ENCODE results near the gene CRB2. TPM values are rescaled to one million over a fixed set of nuclear protein-coding genes. Genes with fewer than 3 reads are reported as not detected.
A peak's percentile ranks its signal among the peaks of the same experiment; 100 is the strongest.

Gene CRB2
- total and polyA plus RNA-seq, 2 of the 13 experiments (the other 11 are each of a cell fraction or from before 2014, with no cell fraction given): 0.01 to 0.29 TPM

DNA sequence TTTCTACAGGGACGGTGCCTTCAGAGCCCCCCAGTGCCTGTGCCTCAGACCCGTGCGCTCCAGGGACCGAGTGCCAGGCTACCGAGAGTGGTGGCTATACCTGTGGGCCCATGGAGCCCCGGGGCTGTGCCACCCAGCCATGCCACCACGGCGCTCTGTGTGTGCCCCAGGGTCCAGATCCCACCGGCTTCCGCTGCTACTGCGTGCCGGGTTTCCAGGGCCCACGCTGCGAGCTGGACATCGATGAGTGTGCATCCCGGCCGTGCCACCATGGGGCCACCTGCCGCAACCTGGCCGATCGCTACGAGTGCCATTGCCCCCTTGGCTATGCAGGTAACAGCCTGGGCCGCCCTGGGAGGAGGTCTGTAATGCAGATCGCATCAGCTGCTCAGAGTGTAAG is 6.9 kb downstream of the CRB2 start:
- H3K79me2 ChIP-seq (ENCODE audit: insufficient read depth, low read length): no peaks in the 10 kb centered on the region
- no peak overlapping the region for H2AFZ ChIP-seq (ENCODE audit: low read length)
- no peak overlapping the region for H3K4me3 ChIP-seq (replicated peaks in 1 of 3; ENCODE audit: insufficient read depth in 1 of 3, low read depth in 2 of 3, low read length in 3 of 3)
- intact Hi-C loops (cut with micrococcal nuclease; ENCODE audit: unreplicated experiment): no loop called here
- no peak overlapping the region for H3K4me2 ChIP-seq (ENCODE audit: low read depth, low read length)
- WGBS (ENCODE audit: low lambda C conversion rate): no CpG with 5 or more reads among the region's 23 CpGs
- H3K9ac ChIP-seq (ENCODE audit: insufficient read depth, low read depth, low read length): no peak overlapping the region
- FAIRE-seq (no peak), DNase-seq (ENCODE audit: low spot score) (no peak), ATAC-seq (no peak)
- H3K27ac ChIP-seq (ENCODE audit: extremely low read length, insufficient read depth, low read length): no peak overlapping the region
- no peaks in the 10 kb centered on the region for H3K9me3 ChIP-seq (ENCODE audit: low read length)
- BruUV-seq (replicated peaks): no TSS peak
- in situ Hi-C loops (cut with HindIII; ENCODE audit: extremely low pct_ligation_motif_present, low pct_unique_long_range_greater_than_20kb): no loop called here
- peaks cover 4 to 17% of the 10 kb centered on the region in 2 experiments; a peak in 4 of 5 replicates for H3K27me3 ChIP-seq (ENCODE audit: control insufficient read depth in 1 of 2, insufficient read depth in 2 of 2, low read length in 2 of 2)
- ChIA-PET POLR2A (no interaction called here), CTCF (ENCODE audit: low intra/inter-chr PET ratio, low total read pairs) (no interaction called here)
- no peaks in the 10 kb centered on the region for H3K36me3 ChIP-seq (replicated peaks in 1 of 2; ENCODE audit: control insufficient read depth in 1 of 2, insufficient read depth in 2 of 2, low read length in 2 of 2)
- H4K20me1 ChIP-seq (ENCODE audit: insufficient read depth, low read length): no peaks in the 10 kb centered on the region
- H3K4me1 ChIP-seq (ENCODE audit: insufficient read depth, low read length): peaks cover 68% of the 10 kb centered on the region
- TF ChIP-seq RFXAP (CRISPR knock-in tag; IDR thresholded peaks at IDR 0.05; ENCODE audit: borderline replicate concordance): no peak
- TF ChIP-seq AHR (CRISPR knock-in tag; IDR thresholded peaks at IDR 0.05): no peak
- no peak for TF ChIP-seq ZNF83 (CRISPR knock-in tag; IDR thresholded peaks at IDR 0.05; ENCODE audit: borderline replicate concordance)
- no peak for TF ChIP-seq CBFB (CRISPR knock-in tag; IDR thresholded peaks at IDR 0.05)
- TF ChIP-seq ZNF543 (CRISPR knock-in tag; IDR thresholded peaks at IDR 0.05): no peak
- TF ChIP-seq ZBTB38 (CRISPR knock-in tag; IDR thresholded peaks at IDR 0.05): no peak
- TF ChIP-seq JDP2 (CRISPR knock-in tag; IDR thresholded peaks at IDR 0.05; ENCODE audit: borderline replicate concordance): no peak
- TF ChIP-seq PRPF4 (IDR thresholded peaks at IDR 0.05; ENCODE audit: low read depth, low read length, poor library complexity, severe bottlenecking): no peak
- no peak for TF ChIP-seq NFKBIZ (CRISPR knock-in tag; IDR thresholded peaks at IDR 0.05)
- no peak for TF ChIP-seq HDAC2 (CRISPR knock-in tag; IDR thresholded peaks at IDR 0.05)

DNA sequence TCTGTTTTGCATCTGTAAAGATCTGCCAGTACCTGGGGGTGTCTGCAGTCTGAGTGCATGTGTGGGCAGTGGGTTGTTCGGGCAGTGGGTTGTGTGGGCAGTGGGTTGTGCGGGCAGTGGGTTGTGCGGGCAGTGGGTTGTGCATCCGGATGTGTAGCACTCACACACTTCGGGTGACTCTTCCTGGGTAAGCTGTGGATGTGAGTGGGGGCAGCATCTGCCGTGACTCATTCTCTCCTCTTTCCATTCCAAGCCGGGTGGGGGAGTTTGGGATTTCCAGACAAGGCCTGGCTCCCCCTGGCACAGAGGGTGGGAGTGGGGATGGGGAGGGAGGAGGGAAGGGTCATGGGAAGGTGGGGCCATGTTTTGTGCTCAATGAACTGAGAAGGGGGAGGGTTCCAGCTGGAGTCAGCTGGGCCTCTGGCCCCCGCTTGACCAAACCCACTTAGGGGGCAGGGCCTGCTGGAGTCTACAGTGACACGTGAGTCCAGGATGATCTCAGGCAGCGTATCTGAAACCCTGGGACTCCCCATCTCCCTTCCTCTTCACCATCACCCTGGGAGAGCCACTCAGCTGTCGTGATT is 8.3 kb downstream of the CRB2 start:
- FAIRE-seq (no peak), ATAC-seq (no peak), DNase-seq (ENCODE audit: low spot score) (no peak)
- H3K9me3 ChIP-seq (ENCODE audit: low read length): no peaks in the 10 kb centered on the region
- H4K20me1 ChIP-seq (ENCODE audit: insufficient read depth, low read length): no peaks in the 10 kb centered on the region
- in situ Hi-C loops (cut with HindIII; ENCODE audit: extremely low pct_ligation_motif_present, low pct_unique_long_range_greater_than_20kb) (no loop called here), intact Hi-C loops (cut with micrococcal nuclease; ENCODE audit: unreplicated experiment) (no loop called here)
- WGBS (ENCODE audit: low lambda C conversion rate): 33% methylated on average over 8 of the region's 11 CpGs
- peaks cover 53% of the 10 kb centered on the region for H3K4me1 ChIP-seq (ENCODE audit: insufficient read depth, low read length)
- BruUV-seq (replicated peaks): no TSS peak
- H3K36me3 ChIP-seq (replicated peaks in 1 of 2; ENCODE audit: control insufficient read depth in 1 of 2, insufficient read depth in 2 of 2, low read length in 2 of 2): no peaks in the 10 kb centered on the region
- CTCF ChIA-PET (ENCODE audit: low intra/inter-chr PET ratio, low total read pairs): no interaction called here
- H3K27ac ChIP-seq (ENCODE audit: extremely low read length, insufficient read depth, low read length): no peak overlapping the region
- no peak overlapping the region for H3K9ac ChIP-seq (ENCODE audit: insufficient read depth, low read depth, low read length)
- no peak overlapping the region for H3K4me3 ChIP-seq (replicated peaks in 1 of 3; ENCODE audit: insufficient read depth in 1 of 3, low read depth in 2 of 3, low read length in 3 of 3)
- H2AFZ ChIP-seq (ENCODE audit: low read length): no peak overlapping the region
- POLR2A ChIA-PET: no interaction called here
- no peaks in the 10 kb centered on the region for H3K79me2 ChIP-seq (ENCODE audit: insufficient read depth, low read length)
- peaks cover 4 to 22% of the 10 kb centered on the region in 2 experiments; a peak in 4 of 5 replicates for H3K27me3 ChIP-seq (ENCODE audit: control insufficient read depth in 1 of 2, insufficient read depth in 2 of 2, low read length in 2 of 2)
- H3K4me2 ChIP-seq (ENCODE audit: low read depth, low read length): peak overlapping the region; percentile 49; the same call in 1 of the 2 replicates
- TF ChIP-seq MEIS2 (CRISPR knock-in tag; IDR thresholded peaks at IDR 0.05) (no peak), ELF1 (CRISPR knock-in tag; IDR thresholded peaks at IDR 0.05) (no peak), TAF15 (IDR thresholded peaks at IDR 0.05; ENCODE audit: low read depth, low read length, poor library complexity, severe bottlenecking) (no peak), ZC3H13 (CRISPR knock-in tag; IDR thresholded peaks at IDR 0.05) (no peak), TERF1 (CRISPR knock-in tag; IDR thresholded peaks at IDR 0.05) (no peak), SRF (IDR thresholded peaks at IDR 0.05; ENCODE audit: low read depth, low read length) (no peak), NCOA5 (CRISPR knock-in tag; IDR thresholded peaks at IDR 0.05) (no peak), ZNF431 (CRISPR knock-in tag; IDR thresholded peaks at IDR 0.05; ENCODE audit: borderline replicate concordance, low read depth) (no peak)
- TF ChIP-seq, protein P1, sequence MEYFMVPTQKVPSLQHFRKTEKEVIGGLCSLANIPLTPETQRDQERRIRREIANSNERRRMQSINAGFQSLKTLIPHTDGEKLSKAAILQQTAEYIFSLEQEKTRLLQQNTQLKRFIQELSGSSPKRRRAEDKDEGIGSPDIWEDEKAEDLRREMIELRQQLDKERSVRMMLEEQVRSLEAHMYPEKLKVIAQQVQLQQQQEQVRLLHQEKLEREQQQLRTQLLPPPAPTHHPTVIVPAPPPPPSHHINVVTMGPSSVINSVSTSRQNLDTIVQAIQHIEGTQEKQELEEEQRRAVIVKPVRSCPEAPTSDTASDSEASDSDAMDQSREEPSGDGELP (IDR thresholded peaks at IDR 0.05; ENCODE audit: borderline replicate concordance, low read depth): peak; percentile 44; the same call in 1 of the 2 replicates
